ENCODE results near the gene STBD1.

DNA sequence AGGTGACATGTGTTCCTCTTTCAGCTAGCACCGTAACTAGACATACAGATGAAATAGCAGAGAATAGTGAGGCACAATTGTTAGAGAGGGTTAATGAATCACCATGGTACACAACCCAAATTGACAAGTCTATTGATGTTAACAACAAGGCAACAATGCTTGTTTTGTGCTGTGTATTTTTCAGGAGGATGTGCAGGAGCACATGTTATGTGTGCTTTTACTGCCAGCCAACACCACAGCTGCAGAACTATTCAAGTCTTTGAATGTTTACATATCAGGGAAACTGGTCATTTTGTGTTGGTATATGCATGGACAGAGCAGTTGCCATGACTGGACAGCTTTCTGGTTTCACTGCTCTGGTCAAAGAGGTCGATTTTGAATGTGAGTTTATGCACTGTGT lies 32.8 kb downstream of the STBD1 start:
- TF ChIP-seq, protein P1, sequence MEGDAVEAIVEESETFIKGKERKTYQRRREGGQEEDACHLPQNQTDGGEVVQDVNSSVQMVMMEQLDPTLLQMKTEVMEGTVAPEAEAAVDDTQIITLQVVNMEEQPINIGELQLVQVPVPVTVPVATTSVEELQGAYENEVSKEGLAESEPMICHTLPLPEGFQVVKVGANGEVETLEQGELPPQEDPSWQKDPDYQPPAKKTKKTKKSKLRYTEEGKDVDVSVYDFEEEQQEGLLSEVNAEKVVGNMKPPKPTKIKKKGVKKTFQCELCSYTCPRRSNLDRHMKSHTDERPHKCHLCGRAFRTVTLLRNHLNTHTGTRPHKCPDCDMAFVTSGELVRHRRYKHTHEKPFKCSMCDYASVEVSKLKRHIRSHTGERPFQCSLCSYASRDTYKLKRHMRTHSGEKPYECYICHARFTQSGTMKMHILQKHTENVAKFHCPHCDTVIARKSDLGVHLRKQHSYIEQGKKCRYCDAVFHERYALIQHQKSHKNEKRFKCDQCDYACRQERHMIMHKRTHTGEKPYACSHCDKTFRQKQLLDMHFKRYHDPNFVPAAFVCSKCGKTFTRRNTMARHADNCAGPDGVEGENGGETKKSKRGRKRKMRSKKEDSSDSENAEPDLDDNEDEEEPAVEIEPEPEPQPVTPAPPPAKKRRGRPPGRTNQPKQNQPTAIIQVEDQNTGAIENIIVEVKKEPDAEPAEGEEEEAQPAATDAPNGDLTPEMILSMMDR (IDR thresholded peaks at IDR 0.05): no peak
- no peak for TF ChIP-seq POLR2A (IDR thresholded peaks at IDR 0.05)

Data from lower leg skin (tissue), 3 donors.